DLD1 (cell line): Measurements from ENCODE around the gene RHOJ.
"Not testable (repeated sequence)": the region's sequence is repeated elsewhere in the genome, so short reads cannot be mapped to it uniquely, and the experiment has no call there.

Source experiments
- in situ Hi-C: cut with HindIII; loops from 2 replicates; pipeline ENCODE4 v1.10.0; 2017; ENCODE audit warnings: low sequenced_read_pairs

Gene RHOJ

DNA sequence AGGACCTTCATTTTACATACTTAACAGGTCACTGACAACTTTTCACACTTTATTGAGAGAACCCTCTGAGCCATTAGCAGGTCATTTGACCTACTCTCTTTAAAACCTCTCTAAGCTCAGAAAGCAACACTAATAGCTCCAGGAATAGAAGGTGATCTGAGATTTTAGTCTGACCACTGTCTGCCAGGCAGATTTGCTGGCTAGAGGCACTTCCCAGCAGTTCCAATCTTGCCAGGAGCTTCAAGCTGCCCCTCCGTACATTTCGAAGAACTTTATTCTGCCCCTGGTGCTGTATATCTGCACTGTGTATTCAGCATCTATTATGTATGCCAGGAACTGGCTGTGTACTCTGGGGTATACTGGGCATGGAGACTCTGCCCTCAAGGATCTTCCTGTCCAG, 58.2 kb downstream of the RHOJ start:
- in situ Hi-C loops, result no loop called here

DNA sequence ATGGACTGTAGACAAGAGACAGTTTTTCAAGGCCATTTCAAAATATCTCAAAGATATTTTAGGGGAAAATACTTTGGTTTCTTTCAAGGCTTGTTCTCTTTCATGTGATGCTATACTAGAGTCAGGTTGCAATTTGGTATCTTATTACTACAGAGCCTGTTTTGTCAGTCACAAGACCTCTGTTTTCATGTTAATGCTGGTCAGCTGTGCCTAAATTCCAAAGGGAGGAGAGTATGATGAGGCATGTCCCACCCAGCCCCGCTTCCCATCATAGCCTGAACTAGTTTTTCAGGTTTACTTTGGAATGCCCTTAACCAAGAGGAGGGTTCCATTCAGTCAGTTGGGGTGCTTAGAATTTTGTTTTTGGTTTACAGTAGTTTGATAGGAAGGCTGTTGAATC, 61.9 kb downstream of the RHOJ start:
- in situ Hi-C loops, result no loop called here

DNA sequence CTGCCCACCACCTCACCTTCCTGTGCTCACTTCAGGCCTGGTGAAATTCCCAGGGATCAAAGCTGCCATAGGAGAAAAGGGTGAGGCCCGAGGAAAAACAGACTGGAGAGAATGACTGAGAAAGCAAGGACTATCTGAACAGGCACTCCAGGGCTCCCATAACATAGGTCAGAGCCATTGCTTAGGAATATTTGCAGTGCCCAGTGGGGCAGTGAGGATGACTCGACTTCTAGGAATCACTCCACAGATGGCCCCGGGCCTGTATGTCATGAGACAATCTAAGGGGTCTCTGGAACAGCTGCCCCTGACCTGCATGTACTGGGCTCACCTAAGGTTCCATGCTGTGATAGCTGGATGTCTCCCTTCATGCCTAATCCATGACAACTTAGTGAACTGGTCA, 62.9 kb downstream of the RHOJ start:
- in situ Hi-C loops, result no loop called here

DNA sequence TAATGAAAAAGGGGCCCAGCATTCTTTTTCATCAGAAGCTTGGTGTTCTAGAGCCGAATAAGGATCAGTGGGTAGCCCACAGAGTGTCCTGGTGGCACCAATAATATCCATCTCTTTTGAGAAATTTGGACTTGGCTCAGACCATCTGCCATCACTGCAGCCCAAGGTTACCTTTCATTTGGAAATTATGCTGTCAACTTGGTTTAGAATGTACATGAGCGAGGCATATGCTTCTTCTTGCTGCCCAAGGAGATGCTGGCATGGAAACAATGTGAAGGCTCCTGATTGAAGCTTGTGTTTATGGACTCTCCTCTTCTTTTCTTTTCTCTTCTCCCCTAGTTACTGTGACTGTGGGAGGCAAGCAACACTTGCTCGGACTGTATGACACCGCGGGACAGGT, 64.5 kb downstream of the RHOJ start:
- in situ Hi-C loops, result no loop called here

DNA sequence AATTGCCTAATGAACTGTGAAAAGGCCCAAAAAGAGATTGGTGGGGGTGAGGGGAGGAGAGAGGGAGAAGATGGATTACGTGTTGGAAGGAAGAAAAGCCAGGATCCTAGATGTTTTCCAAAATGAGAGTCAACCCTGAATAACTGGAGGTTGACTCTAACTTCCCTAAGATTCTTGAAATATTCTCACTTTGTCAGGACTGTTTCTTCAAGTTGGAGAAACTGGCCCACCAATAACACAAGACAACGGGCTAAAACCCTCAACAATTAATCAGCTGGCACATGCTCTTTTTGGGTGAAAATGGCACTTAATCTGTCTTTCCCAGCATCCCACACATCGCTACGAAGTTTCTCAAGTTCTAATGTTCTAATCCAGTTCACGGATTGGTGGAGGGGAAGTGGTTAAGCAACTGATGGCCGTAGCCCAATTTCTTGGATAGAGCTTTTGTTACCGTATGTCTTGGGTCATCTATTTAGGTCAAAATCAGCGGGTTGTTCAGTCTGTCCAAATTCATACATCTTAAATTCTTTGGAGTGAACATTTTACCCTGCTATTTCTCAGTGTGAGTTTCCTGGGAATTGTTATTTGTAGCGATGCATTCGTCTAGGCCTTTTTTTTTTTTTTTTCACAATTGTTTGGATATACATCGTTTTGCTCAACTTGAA, 65.5 kb downstream of the RHOJ start:
- in situ Hi-C loops, result no loop called here

DNA sequence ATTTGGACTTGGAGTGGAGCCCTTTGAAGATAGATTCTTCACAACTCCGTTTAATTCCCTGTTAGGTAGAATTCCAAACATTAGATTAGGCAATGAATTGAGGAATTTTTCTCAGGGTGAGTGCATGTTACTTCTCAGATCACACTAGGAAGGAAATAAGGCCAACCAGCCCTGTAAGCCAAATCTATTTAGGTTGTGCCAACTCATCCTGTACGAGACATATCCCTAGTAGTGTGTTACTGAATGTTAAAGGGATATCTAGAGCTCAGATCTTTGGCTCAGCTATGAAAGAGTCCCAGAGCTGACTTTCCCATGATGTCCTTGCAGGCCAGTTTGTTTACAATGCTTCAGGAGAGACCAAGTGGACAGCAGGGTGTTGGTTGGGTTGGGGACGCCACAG, 68.9 kb downstream of the RHOJ start:
- in situ Hi-C loops, result no loop called here

DNA sequence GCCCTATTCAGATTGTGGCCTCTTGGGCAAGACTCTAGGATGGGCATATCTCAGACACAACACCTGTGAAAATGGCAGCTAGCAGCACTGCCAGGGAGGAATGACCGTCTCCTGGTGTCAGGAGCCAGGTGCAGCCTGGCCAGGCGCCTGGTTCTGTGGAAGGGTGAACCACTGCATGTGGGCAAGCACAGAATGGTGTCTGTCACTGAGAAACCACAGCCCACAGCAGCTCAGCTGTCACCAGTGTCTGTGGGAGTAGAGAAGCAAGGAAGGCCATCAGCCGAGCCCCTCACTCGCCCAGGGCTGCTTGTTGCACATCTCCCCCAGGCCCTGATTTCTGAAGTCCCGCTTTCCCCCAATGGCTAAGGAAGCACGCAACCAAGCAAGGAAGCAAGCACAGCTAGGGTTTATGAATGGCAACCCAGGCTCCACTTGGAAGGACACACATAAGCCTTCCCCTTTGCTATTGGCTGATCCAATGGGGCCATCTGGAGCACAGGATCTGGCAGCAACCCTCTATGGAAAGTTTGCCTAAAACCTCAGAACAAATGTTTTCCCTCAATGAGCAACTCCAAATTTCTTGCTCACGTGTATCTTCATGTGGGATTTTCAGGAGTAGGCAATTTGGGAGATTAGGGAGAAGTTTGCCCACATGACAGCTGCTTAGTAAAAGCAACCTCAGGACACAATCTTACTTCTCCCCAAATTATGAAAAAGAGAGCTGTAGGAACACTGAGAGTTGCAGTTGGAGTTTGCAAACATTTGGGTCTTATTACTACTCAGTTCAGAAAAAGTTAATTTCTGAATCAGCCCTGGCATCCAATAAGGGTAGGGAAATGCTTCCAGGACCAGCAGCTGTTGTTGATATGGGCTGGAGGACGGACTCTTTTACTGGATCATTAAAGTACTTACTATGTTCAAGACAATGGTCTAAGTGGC, 69.7 kb downstream of the RHOJ start:
- in situ Hi-C loops, result no loop called here

DNA sequence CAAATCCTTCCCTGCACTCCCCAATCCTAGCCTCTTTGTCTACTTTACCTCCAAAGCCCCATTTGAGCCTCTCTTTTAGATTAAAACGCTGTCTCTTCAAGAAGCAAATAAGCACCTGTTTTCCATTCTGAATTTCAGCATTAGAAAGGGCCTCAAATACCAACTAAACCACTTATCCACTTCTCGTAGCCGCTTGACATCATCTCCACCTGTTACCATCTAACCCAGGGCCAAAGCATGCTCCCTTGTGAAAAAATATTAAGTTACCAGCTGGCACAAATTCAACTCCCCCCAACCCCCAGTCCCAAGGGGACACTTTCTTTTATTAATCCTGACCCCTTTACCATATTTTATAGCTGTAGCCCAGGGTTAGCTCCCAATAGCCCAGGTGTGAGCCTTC, 71.4 kb downstream of the RHOJ start:
- in situ Hi-C loops, result no loop called here

DNA sequence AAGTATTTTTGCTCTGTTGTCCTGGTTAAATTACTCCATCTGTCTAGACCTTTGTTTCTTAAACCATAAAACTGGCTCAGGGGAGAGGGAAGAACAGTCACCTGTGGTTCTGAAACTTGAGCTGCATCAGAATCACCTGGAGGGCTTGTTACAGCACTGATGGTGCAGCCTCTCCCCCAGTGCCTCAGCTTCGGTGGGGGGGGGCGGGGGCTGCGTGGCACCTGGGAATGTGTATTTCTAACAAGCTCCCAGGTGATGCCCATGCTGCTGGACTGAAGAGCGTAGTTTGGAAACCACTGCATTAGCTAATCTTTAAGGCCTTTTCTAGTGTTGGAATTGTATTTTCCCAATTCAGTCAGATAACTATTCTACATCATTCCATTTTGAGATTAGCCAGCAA, 71.8 kb downstream of the RHOJ start:
- in situ Hi-C loops, result no loop called here

DNA sequence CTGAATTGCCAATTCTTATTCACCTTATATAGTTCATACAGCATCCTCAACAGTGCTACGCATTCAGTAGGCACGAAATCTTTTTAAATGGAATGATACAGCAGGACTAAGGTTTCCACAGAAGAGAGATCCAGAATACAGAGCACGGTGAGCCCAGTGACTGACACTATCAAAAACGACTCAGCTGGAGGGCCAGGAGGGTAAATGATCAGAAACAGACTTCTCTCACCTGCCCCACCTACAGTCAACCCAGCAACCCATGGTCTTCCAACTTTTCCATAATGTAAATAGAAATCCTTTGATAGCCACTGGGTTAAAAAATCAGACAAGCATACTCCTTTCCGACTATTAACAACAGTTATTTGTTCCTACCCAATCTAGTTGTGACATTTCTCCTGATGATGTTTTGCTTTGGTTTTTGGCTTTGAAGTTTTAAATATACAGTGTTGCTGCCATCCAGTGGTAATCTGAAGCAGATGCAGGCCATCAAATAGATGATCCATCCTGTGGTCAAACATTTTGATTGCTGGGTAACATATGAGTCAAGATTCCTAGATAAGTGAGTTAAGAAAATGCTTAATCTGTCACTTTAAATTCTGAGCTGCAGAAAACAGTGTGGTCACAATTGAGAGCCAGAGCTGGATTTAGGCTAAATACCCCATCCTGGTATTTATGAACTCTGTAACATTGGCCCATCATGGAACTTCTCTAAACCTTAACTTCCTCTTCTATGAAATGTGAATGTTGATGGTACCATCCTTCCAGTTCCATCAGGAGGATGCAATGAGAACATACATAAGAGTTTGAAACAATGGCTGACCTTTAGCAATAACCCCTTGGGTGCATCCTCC, 72.5 kb downstream of the RHOJ start:
- in situ Hi-C loops, result no loop called here

DNA sequence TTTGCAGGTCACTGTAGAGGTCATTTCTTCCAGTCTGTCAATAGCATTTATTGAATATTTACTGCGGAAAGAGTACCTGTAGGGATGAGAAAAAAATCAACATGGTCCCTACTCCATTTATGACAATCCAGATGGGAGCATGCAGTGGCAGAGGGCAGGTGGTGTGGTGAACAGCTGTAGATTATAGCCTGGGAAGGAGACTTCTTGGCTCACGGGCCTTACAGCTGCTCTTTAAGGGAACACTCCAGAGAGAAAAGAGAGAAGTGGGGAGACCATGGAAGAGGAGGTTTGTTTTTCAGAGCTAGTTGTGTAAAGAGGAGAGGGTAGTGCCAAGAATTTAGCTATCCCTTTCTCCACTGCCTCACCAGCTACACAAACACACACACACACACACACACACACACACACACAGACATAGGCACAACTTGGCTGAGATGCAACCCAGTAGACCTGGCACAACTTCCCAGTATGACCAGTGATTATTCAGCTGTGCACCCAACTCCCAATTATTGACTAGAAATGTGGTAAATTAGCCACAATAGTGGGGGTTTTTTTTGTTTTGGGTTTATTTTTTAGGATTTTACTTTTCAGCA, 73.4 kb downstream of the RHOJ start:
- in situ Hi-C loops, result no loop called here

DNA sequence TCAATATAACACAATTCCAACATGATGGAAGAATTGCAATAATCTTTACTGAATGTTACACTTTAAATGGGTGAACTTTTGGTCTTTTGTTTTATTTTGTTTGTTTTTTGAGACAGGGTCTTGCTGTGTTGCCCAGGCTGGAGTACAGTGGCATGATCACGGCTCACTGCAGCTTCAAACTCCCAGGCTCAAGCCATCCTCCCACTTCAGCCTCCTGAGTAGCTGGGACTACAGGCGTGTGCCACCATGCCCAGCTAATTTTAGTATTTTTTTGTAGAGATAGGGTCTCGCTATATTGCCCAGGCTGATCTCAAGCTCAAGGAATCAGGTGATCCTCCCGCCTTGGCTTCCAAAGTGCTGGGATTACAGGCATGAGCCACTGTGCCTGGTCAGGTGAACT, 75.7 kb downstream of the RHOJ start:
- in situ Hi-C loops, result not testable (repeated sequence)

DNA sequence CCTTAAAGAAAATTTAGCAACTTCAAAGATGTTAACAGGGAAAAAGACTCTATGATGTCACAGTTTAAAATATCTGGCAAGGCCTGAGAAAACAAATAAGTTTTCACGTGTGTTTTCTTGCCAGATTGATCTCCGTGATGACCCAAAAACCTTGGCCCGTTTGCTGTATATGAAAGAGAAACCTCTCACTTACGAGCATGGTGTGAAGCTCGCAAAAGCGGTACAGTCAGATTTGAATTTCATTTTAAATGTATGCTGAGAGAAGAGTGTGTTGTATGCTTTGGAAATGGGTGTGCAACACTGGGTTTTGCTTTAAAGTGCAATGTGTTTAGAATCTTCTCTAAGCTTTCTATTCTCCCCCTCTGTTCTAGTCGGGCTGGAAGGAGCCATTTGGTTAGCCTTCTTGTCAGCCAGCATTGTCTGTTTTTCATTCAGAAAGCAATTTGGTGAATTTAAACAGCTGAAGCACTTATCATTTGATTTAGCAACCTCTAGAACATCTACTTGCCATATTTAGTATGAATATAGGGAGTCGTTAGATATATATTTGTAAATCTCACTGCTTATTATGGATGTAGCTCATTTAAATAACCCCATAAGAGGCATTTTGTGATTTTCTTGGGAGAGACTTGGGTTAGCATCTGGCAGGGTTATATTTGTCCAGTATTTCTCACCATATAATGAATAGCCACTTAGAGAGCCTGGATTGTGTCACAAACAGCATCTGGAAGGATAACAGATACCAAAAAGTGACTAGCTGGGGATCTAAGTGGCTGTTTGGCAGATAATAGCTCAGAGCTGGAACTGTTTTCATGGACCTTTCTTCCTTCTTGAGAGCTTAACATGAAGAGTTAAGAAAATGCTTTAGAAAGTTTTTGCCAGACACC, 79.0 kb downstream of the RHOJ start:
- in situ Hi-C loops, result no loop called here

DNA sequence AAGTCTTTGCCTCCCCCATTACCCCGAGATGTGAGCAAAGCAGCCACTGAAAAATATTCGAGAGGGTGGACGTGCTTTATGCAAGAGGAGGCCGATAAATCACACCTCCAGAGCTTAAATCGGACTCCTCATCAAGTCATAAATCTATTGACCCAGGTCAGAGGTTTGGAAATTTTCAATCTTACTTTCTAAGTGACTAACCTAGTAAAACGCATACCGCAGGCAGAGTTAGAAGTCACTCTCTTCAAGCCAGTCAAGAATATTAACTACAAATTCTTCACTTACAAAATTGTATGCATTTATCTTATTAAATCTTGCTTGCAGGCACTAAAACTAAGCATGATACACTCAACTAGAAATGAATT, 79.6 kb downstream of the RHOJ start:
- in situ Hi-C loops, result no loop called here

DNA sequence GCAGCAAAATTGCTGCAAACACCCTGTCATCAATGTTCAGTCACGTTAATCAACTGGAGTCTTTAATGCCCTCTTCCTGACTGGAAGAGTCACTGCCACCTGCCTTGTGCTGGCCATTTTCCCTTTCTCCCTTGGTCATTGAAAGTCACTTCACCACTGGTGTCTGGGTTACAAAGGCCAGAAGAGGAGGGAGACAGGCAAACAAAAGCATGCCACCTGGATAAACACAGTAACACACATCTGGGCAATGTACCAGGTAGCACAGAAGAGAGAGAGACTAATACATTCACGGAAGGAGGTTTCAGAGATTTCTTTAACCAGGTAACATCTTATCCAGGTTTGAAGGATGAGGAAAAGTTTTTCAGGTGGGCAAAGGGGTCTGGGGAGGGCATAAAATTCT, 81.8 kb downstream of the RHOJ start:
- in situ Hi-C loops, result no loop called here

DNA sequence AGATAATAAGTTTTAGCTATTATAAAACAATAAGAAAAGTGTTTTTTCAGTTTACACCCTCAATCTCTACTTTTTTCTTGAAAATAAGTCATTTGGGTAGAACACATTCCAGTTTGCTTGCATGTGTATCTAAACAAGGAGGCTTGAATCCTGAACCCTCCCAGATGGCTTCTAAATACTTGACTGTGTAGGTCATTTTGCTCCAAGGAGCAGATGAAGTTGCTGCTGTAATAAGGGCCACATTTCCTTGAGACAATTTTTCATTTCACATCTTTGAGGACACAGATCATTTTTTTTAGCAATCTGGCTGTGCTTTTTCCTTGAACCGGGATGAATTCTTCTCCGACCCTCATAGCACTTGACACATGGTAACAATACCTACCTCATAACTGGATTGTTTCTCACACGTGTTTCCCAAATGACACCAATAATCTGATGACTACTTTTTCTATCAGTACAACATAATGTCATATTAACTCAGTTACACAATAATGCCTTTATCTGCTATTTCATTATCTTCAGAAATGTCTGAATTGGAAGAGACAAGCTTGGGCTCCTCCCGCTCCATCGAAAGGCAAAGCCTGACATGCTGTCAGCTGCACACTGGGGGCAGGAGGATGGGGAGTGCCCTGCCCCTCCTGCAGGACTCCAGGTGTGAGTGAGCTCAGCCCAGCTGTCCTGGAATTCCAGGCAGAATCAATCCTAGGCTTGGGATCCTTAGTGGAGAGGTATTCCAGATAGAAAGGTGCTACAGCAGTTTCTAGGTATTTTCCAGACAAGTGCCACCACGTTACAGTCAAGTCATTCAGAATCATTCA, 83.6 kb downstream of the RHOJ start:
- in situ Hi-C loops, result no loop called here

DNA sequence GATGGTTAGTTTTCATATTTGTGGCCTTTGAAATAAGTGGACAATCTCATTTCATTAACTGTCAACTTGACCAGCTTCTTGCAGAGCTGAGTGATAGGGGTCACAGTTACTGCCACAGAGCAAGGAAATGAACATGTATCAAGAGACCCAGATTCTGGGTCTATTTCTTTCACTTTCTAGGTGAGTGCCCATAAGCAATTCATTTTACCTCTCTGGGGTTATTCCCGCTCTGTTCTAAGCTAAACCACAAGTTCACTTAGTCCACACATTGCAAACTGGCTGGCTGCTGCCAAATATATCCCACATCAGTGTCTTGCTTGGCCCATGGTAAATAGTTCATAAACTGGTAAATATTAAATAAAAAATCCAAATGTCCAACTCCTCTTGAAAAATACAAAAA, 84.6 kb downstream of the RHOJ start:
- in situ Hi-C loops, result no loop called here

DNA sequence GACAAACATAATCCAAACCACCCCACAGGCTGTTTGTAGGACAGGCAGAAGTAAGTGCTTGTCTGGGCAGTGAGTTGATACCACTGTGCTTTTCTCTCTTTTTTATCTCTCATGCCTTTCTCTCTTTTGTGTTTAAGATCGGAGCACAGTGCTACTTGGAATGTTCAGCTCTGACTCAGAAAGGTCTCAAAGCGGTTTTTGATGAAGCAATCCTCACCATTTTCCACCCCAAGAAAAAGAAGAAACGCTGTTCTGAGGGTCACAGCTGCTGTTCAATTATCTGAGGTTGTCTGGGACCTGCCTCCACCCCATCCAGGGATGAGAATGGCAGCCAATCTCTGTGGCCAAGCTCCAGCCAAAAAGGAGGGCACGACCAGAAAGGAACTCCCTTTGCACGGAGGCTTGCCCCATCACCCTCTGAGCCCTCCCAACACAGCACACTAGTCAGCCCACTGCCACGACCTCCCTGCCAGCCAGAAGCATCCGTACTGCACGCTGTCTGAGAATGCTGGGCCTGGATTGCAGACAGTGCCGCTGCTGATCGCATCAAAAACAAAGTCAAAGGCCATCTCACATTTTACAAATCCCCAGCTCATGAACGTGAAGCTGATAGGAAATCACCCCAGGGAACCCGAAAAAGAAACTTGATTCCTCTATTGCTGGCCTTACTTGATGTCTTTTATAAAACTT, 86.6 kb downstream of the RHOJ start:
- in situ Hi-C loops, result no loop called here

DNA sequence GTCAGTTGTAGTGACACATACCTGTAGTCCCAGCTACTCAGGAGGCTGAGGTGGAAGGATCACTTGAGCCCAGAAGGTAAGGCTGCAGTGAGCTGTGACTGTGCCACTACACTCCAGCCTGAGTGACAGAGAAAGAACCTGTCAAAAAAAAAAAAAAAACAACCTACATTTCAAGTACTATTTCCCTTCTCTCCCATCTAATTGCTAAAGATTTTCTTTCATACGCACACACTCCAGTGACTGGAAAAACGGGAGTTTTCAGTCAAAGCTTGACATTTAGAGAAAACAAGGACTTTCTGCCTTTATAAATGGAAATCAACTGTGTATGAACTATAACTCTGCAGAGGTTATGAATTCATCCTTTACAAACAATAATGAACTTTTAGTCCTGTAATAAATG, 88.6 kb downstream of the RHOJ start:
- in situ Hi-C loops, result no loop called here
